Suprapubic skin (tissue), 4 donors: ENCODE measurements around the gene RPTOR. TPM values are rescaled to one million over a fixed set of nuclear protein-coding genes. Genes with fewer than 3 reads are reported as not detected.

Source experiments
- DNase-seq, 2 donors: peaks; one replicate each; pipeline ENCODE4 v3.0.0-alpha.2; 2019; ENCODE audit warnings: low spot score in 2 of 2
- H3K27ac ChIP-seq: fragments of 200-600 bp; sonication (generic); one replicate; pipeline ENCODE4 v1.5.1; 2019
- H3K27me3 ChIP-seq: fragments of 200-600 bp; sonication (generic); one replicate; pipeline ENCODE4 v1.5.1; 2019
- H3K36me3 ChIP-seq: fragments of 200-600 bp; sonication (generic); one replicate; pipeline ENCODE4 v1.5.1; 2019
- H3K4me1 ChIP-seq: fragments of 200-600 bp; sonication (generic); one replicate; pipeline ENCODE4 v1.5.1; 2019
- H3K4me3 ChIP-seq: fragments of 200-600 bp; sonication (generic); one replicate; pipeline ENCODE4 v1.5.1; 2019; ENCODE audit warnings: mild to moderate bottlenecking
- H3K9me3 ChIP-seq: fragments of 200-600 bp; sonication (generic); one replicate; pipeline ENCODE4 v1.5.1; 2019
- EP300 ChIP-seq: sonication (generic); formaldehyde crosslinking; IDR thresholded peaks from one replicate; pipeline ENCODE4 v1.6.1; 2017; ENCODE audit warnings: antibody characterized with exemption
- POLR2A ChIP-seq, 2 donors: fragments of 450-650 bp; IDR thresholded peaks; one replicate each; pipeline ENCODE4 v1.6.1; 2017; ENCODE audit warnings: antibody characterized with exemption in 2 of 2, mild to moderate bottlenecking in 2 of 2, moderate library complexity in 2 of 2
- POLR2AphosphoS5 ChIP-seq, 3 donors: sonication (generic); formaldehyde crosslinking; IDR thresholded peaks; one replicate each; pipeline ENCODE4 v1.6.1; 2017; ENCODE audit warnings: antibody characterized with exemption in 3 of 3
- whole genome bisulfite sequencing: methylation state at CpG from one replicate; pipeline ENCODE4 v1.1.5; 2018; 5-methylcytosine and 5-hydroxymethylcytosine counted together
- total RNA-seq, 4 donors: library from RNA; depleted of rRNA; stranded (reverse); fragments of >200 nt; gene quantifications; one replicate each; pipeline ENCODE4 v1.1.0, GENCODE V29; 2016
- TF ChIP-seq, protein P1 (sequence below), 2 donors: fragments of 200-600 bp in 1 of 2; fragments of 450-650 bp in 1 of 2; sonication (generic) in 1 of 2; IDR thresholded peaks; one replicate each; pipeline ENCODE4 v1.5.1; 2016 to 2019; ENCODE audit warnings: antibody characterized with exemption in 2 of 2, mild to moderate bottlenecking in 1 of 2, moderate library complexity in 1 of 2

RPTOR gene
- total RNA-seq, 4 donors from 2014 or later: 45.8 to 84.6 (median 53.0) TPM

DNA sequence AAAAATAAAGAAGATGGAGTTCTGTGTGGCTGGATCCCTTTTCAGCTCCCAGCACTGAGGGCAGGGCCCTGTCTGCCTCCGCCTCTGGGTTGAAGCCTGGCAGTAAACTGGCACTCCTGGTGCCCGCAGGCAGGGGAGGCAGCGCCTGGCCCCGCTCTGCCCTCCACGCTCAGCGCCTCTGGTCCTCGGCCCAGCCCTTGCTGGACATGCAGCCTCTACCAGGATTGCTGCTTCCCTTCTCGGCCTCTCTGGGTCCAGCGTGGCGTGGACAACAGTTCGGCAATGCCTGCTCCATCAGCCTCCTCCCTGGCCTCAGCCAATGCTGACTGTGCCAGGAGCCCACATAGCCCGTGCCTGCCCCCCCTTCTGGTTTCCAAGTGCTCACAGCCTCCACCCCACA lies 362.6 kb downstream of the RPTOR start:
- H3K36me3 ChIP-seq: peaks cover 62% of the 10 kb centered on the region
- no peak overlapping the region for H3K4me3 ChIP-seq
- H3K9me3 ChIP-seq: no peaks in the 10 kb centered on the region
- no peak for DNase-seq
- TF ChIP-seq, protein P1, sequence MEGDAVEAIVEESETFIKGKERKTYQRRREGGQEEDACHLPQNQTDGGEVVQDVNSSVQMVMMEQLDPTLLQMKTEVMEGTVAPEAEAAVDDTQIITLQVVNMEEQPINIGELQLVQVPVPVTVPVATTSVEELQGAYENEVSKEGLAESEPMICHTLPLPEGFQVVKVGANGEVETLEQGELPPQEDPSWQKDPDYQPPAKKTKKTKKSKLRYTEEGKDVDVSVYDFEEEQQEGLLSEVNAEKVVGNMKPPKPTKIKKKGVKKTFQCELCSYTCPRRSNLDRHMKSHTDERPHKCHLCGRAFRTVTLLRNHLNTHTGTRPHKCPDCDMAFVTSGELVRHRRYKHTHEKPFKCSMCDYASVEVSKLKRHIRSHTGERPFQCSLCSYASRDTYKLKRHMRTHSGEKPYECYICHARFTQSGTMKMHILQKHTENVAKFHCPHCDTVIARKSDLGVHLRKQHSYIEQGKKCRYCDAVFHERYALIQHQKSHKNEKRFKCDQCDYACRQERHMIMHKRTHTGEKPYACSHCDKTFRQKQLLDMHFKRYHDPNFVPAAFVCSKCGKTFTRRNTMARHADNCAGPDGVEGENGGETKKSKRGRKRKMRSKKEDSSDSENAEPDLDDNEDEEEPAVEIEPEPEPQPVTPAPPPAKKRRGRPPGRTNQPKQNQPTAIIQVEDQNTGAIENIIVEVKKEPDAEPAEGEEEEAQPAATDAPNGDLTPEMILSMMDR (IDR thresholded peaks at IDR 0.05): no peak
- TF ChIP-seq POLR2AphosphoS5 (IDR thresholded peaks at IDR 0.05) (no peak), POLR2A (IDR thresholded peaks at IDR 0.05) (no peak), EP300 (no peak)
- H3K4me1 ChIP-seq: no peaks in the 10 kb centered on the region
- H3K27me3 ChIP-seq: no peaks in the 10 kb centered on the region
- WGBS: 95% methylated on average over 12 of the region's 12 CpGs
- H3K27ac ChIP-seq: no peak overlapping the region

DNA sequence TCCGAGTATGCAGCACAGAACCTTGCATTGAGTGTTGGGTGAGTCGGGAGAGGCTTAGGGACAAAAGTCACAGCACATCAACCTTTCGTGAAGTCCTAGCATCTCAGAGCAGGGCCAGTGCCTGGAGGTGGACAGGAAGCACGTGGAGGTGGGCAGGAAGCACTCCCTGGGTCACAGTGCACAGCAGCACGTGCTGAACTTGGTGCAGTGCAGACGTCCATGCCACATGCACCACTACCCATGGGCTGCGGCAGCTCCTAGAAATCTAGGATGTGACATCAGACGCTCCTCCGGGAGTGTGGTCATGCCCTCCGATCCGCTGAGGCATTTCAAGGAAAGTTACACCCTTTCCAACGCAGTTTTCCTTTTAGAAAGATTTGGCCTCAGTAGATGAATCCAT lies 363.6 kb downstream of the RPTOR start:
- Histone ChIP-seq H3K36me3 (peaks cover 67% of the 10 kb centered on the region), H3K4me3 (no peak overlapping the region), H3K9me3 (no peaks in the 10 kb centered on the region), H3K27me3 (no peaks in the 10 kb centered on the region), H3K4me1 (no peaks in the 10 kb centered on the region), H3K27ac (no peak overlapping the region)
- 84% methylated on average over 10 of the region's 12 CpGs for WGBS
- TF ChIP-seq POLR2A (IDR thresholded peaks at IDR 0.05): no peak
- TF ChIP-seq, protein P1 (IDR thresholded peaks at IDR 0.05): no peak
- TF ChIP-seq EP300: no peak
- TF ChIP-seq POLR2AphosphoS5 (IDR thresholded peaks at IDR 0.05): no peak
- DNase-seq: no peak

DNA sequence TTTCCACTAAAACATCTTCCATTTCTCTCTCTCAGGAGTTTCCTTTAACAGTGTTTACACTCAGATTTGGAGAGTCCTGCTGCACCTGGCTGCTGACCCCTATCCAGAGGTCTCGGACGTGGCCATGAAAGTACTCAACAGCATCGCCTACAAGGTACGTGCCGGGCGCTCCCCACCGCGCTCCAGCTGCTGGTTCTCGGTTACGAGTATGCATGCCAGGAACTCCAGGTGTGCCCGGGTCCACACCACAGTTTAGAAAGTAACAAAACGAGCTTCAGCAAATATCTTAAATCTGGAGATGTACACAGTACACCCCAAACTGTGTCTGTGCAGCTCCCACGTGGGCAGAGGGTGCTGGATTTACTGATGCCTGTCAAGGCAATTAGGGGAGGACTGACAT lies 364.1 kb downstream of the RPTOR start:
- H3K27me3 ChIP-seq: no peaks in the 10 kb centered on the region
- H3K4me3 ChIP-seq: no peak overlapping the region
- DNase-seq: no peak
- no peaks in the 10 kb centered on the region for H3K9me3 ChIP-seq
- peaks cover 66% of the 10 kb centered on the region for H3K36me3 ChIP-seq
- TF ChIP-seq POLR2AphosphoS5 (IDR thresholded peaks at IDR 0.05): no peak
- TF ChIP-seq EP300: no peak
- no peak for TF ChIP-seq POLR2A (IDR thresholded peaks at IDR 0.05)
- TF ChIP-seq, protein P1 (IDR thresholded peaks at IDR 0.05): no peak
- H3K27ac ChIP-seq: no peak overlapping the region
- no peaks in the 10 kb centered on the region for H3K4me1 ChIP-seq
- 98% methylated on average over 12 of the region's 13 CpGs for WGBS

DNA sequence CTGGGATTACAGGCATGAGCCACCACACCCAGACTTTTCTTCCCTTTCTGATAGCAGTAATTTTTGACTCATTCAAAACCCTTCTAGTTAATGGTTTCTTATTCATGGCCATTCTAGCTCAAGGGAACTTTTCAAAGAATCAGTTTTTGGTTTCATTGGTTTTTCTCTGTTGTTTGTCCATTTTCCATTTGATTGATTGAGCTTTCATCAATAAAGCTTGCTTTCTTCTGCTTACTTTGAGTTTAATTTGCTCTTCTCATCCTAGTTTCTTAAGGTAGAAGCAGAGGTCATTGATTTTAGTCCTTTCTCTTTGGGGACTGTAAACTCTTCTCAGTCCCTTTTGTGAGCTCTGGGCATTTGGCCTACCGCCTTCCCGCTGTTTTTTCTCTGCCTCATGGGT lies 365.0 kb downstream of the RPTOR start:
- WGBS: 96% methylated on average over 2 of the region's 2 CpGs
- Histone ChIP-seq H3K27ac (no peak overlapping the region), H3K36me3 (peaks cover 63% of the 10 kb centered on the region), H3K9me3 (no peaks in the 10 kb centered on the region), H3K4me1 (no peaks in the 10 kb centered on the region), H3K4me3 (no peak overlapping the region), H3K27me3 (no peaks in the 10 kb centered on the region)
- no peak for DNase-seq
- TF ChIP-seq, protein P1 (IDR thresholded peaks at IDR 0.05): no peak
- TF ChIP-seq EP300 (no peak), POLR2AphosphoS5 (IDR thresholded peaks at IDR 0.05) (no peak), POLR2A (IDR thresholded peaks at IDR 0.05) (no peak)

DNA sequence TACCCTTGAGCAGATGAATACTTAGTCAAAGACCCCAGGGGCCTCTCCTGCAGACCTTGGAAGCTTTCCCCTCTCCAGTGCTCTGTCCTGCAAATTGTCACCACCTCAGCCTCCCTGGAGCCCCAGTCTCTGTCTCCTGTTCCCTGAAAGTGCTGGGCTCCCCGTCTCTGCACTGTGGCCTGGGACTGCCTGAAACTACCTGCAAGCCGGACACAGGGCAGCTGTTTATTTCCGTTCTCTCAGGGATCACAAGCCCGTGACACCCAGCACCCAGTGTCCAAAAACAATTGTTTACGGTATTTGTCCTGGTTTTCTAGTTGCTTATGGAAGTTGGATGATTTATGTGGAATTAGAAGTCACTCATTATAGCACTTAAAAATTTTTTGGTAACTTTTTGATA lies 365.4 kb downstream of the RPTOR start:
- Histone ChIP-seq H3K4me1 (no peaks in the 10 kb centered on the region), H3K36me3 (peaks cover 67% of the 10 kb centered on the region), H3K4me3 (no peak overlapping the region), H3K27ac (no peak overlapping the region), H3K27me3 (no peaks in the 10 kb centered on the region), H3K9me3 (no peaks in the 10 kb centered on the region)
- TF ChIP-seq POLR2A (IDR thresholded peaks at IDR 0.05) (no peak), EP300 (no peak)
- no peak for DNase-seq
- WGBS: 90% methylated on average over 5 of the region's 5 CpGs

DNA sequence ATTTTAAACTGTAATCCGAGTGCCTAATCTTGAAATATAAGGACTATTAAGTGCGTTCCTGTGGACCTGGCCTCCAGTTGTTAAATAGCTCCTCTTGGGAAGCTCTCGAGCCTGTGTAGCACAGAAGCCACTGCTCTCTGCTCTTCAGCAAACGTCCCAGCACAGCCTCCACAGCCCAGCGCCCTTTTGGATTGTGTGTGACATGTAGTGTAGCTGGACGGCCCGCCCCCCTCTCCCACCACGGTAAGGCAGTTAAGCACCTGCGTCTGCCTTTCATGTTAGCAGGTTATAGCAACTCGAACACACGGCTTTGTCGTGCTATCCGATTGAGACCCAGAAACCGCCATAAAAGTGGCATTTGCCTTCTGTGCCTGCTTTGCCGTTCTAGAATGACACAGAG lies 367.8 kb downstream of the RPTOR start:
- Histone ChIP-seq H3K27me3 (no peaks in the 10 kb centered on the region), H3K4me3 (no peak overlapping the region), H3K27ac (no peak overlapping the region), H3K4me1 (no peaks in the 10 kb centered on the region), H3K9me3 (no peaks in the 10 kb centered on the region), H3K36me3 (peaks cover 60% of the 10 kb centered on the region)
- no peak for DNase-seq
- TF ChIP-seq, protein P1 (IDR thresholded peaks at IDR 0.05): no peak
- TF ChIP-seq EP300 (no peak), POLR2AphosphoS5 (IDR thresholded peaks at IDR 0.05) (no peak)
- WGBS: 86% methylated on average over 15 of the region's 15 CpGs
